ENCODE measurements around the gene TNFRSF18.
A peak's percentile ranks its signal among the peaks of the same experiment; 100 is the strongest.

The TNFRSF18 gene

GRCh38 chr1:1213345-1214265 is 7.2 kb upstream of the TNFRSF18 start, which contains the start of gene TNFRSF4:
Gene TNFRSF4, minus strand, starts transcription at chr1:1214153. Its CDS starts 26 bp downstream, at chr1:1214127.
- no peak for DNase-seq (ENCODE audit: low read depth)

- DNase-seq (ENCODE audit: low read depth) = no peak
These were observed 6.5 kb upstream of the TNFRSF18 start for GRCh38 chr1:1212780-1213344.

GRCh38 chr1:1211541-1212441 is 5.4 kb upstream of the TNFRSF18 start:
- DNase-seq (ENCODE audit: low read depth) = no peak

- DNase-seq (ENCODE audit: low read depth) = no peak
These were observed 4.5 kb upstream of the TNFRSF18 start for GRCh38 chr1:1210726-1211540.

GRCh38 chr1:1208713-1209433 is 2.5 kb upstream of the TNFRSF18 start:
- no peak for DNase-seq (ENCODE audit: low read depth)

GRCh38 chr1:1207571-1207892 is 1.1 kb upstream of the TNFRSF18 start:
- no peak for DNase-seq (ENCODE audit: low read depth)

GRCh38 chr1:1206966-1207531 is 657 bp upstream of the TNFRSF18 start:
- no peak for DNase-seq (ENCODE audit: low read depth)

GRCh38 chr1:1205769-1206375 is 520 bp downstream of the TNFRSF18 start:
- no peak for DNase-seq (ENCODE audit: low read depth)

- DNase-seq (ENCODE audit: low read depth) = no peak
These were observed 1.2 kb downstream of the TNFRSF18 start for GRCh38 chr1:1204998-1205768.

GRCh38 chr1:1204425-1204920 is 1.9 kb downstream of the TNFRSF18 start:
- DNase-seq (ENCODE audit: low read depth) = no peak

GRCh38 chr1:1203561-1204424 is 2.6 kb downstream of the TNFRSF18 start:
- no peak for DNase-seq (ENCODE audit: low read depth)

GRCh38 chr1:1202831-1203560 is 3.4 kb downstream of the TNFRSF18 start:
- DNase-seq (ENCODE audit: low read depth) = no peak

GRCh38 chr1:1200876-1201810 is 5.2 kb downstream of the TNFRSF18 start:
- peak; percentile 87 for DNase-seq (ENCODE audit: low read depth)

- no peak for DNase-seq (ENCODE audit: low read depth)
These were observed 6.2 kb downstream of the TNFRSF18 start for GRCh38 chr1:1199961-1200875.
